Testis (tissue), 2 donors: ENCODE data around the gene C11orf52.

Source experiments
- CTCF ChIP-seq, 3 experiments: fragments of 450-650 bp in 2 of 3; fragments of 200-600 bp in 1 of 3; sonication (generic) in 1 of 3; IDR thresholded peaks; one replicate each; pipeline ENCODE4 v1.5.1; 2016 to 2019; ENCODE audit warnings: antibody characterized with exemption in 3 of 3, mild to moderate bottlenecking in 2 of 3, moderate library complexity in 1 of 3
- POLR2A ChIP-seq: fragments of 450-650 bp; IDR thresholded peaks from one replicate; pipeline ENCODE4 v1.6.1; 2017; ENCODE audit warnings: antibody characterized with exemption, mild to moderate bottlenecking, moderate library complexity

DNA sequence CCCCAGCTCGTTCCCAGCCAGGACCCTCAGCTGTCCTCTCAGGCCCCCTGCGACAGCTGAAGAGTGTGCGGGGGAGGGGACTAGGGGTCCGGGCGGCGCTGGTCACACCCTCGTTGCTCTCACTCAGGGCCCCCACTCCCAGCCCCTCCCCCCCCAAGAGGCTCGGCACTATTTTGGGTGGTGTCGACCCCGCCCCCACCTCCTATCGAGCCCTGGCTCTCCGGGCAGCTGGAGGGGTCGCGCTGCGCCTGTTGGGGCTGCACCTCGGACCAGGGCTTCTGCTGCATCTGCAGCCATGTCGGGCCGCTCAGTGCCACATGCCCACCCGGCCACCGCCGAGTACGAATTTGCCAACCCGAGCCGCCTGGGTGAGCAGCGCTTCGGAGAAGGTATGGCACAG, 6.2 kb upstream of the C11orf52 start, which contains the start of gene HSPB2:
- TF ChIP-seq CTCF (IDR thresholded peaks at IDR 0.05) (no peak), POLR2A (no peak)
